ENCODE data around the gene C1QTNF1.

The C1QTNF1 gene

GRCh38 chr17:79079421-79080200 lies 55.6 kb downstream of the C1QTNF1 start:
- DNase-seq (ENCODE audit: low read depth) = no peak

DNA sequence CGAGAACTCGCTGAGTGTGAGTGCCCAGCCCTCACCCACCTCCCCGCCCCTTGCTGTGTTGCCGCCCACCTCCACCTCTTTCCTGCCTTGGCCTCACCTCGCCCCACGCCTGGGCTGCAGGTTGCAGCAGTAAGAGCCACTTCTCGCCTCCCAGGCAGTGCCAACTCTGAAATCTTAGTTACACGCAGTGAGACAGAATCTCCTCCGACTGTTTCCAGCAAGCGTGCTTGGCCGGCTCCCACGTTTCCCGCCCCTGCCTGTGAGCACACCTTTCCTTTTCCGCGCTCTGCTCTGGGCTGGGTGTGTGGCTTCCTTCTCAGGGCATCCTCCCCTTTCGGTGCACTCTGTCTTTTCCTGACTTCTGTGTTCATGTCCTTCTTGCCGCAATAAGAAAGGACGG lies 56.4 kb downstream of the C1QTNF1 start:
- DNase-seq (ENCODE audit: low read depth) = no peak

GRCh38 chr17:79080761-79081290 lies 56.9 kb downstream of the C1QTNF1 start:
- no peak for DNase-seq (ENCODE audit: low read depth)

DNA sequence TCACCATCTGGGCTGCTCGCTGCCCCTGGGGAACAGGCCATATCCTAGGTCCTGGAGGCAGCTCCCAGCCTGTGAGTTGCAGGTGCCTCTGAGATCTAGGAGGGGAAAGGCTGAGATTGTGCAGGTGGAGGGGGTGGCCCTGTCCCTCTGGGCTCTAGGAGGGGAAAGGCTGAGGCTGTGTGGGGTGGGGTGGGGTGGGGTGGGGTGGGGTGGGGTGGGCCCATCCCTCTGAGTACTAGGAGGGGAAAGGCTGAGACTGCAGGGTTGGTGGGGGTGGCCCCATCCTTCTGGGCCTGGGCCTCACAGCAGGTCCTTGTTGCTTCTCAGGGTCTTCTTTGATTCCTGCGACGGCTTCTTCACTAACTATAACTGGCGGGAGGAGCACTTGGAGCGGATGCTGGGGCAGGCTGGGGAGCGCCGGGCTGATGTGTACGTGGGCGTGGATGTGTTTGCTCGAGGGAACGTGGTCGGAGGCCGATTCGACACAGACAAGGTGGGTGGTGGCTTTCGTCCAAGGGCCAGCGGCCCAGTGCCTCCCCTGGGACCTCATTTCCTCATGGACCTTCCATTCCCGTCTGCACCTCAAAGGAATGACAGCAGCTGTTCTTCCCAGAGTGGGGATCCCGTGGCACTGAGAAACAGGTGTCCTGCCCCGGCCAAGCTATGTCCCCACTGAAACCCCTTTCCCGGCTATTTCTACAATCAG lies 57.8 kb downstream of the C1QTNF1 start:
- no peak for DNase-seq (ENCODE audit: low read depth)

DNA sequence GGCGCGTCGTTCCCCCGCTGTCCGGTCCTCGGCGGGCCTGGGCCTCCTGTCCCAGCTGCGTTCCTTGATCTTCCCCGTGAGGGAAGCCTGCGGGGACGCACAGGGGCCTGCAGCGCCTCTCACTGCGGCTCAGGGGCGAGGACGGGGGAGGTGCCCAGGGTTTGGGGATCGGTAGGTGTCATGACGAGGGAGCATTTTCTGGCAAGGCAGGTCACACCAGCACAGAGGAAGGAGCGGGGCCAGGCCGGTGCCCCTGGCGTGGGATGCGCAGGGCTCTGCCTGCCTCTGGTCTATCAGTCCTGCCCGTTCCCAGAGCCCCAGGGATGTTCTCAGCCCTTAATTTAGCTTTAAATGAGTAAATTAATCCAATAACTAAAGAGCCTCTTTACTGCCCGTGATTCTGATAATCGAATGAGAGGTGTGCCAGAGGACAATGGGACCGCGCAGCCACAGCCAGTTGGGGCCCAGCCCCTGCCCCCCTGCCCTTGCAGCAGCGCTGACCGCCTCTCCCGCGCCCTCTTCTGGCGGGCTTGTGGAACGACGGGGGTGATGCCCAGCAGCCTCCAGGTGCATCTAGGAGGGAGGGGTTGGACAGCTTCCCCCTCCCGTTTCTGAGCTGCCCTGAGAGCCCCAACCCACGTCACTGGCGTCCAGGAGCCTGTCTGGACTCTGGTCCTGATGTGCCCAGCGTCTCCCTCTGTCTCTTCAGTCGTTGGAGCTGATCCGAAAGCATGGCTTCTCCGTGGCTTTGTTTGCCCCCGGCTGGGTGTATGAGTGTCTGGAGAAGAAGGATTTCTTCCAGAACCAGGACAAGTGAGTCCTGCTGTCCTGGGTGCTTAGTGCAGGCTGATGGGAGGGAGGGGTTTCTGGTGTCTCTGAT lies 58.6 kb downstream of the C1QTNF1 start:
- DNase-seq (ENCODE audit: low read depth) = peak; percentile 41

DNA sequence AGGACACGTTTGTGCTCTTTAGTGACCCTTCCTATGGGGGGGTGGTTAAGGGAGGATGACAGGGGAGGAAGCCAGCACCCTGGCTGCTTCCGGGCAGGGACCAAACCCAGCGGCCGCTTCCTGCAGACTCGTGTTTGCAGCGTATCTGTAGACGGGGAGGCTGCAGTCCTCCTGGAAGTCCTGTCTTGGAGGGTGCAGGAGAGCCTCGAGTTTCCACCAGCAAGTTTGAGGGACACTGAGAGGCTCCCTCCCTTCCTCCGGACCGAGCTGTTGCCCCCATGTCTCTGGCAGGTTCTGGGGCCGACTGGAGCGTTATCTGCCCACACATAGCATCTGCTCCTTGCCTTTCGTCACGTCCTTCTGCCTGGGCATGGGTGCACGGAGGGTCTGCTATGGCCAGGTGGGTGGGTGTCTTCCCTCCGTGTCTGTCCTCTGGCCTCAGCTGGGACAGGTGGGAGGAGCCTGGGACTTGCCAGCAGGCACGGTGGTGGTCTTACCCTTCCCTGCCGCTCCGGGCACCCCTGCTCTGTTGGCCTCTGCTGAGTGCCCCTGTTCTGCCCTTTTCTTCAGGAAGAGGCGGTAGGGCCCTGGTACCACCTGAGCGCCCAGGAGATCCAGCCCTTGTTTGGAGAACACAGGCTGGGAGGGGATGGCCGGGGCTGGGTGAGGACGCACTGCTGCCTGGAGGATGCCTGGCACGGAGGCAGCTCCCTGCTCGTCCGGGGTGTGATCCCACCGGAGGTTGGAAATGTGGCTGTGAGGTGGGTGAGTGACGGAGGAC lies 59.4 kb downstream of the C1QTNF1 start:
- no peak for DNase-seq (ENCODE audit: low read depth)

- no peak for DNase-seq (ENCODE audit: low read depth)
Observed at GRCh38 chr17:79084291-79085153, 60.6 kb downstream of the C1QTNF1 start.

DNA sequence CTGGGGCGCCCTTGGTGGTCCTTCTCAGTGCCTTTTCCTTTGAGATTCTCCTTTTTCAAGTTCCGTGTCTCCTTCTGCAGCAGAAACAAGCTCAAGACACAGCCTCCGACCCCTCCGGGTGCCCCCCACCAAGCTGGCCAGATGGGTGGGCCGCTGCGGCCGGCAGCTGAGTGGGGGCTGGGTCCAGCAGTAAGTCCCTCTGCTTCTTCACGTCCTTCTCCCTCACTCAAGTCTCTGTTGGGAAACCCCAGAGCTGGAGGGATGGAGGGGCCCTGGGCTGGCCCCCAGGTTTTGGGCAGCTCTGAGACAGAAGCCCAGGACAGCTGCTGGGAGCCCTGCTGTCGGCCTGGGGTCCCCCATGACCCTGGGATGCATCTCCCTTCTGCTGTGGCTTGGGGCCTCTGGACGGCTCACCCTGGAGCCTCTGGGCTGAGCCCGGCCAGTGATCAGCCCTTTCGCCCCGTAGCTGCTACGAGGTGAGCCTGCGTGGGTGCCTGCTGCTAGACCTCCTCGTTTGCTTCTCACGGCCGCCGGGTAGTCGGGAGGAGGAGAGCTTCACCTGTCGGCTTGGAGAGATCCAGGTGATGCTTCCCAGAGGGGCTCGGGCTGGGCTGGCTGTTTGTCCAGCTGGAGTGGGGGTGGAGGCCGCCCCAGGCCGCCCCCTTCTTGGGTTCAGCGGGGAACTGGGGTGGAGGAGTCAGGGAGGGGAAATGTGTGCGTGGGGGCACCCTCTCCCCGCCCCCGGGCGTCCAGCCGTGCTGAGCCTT lies 61.4 kb downstream of the C1QTNF1 start:
- no peak for DNase-seq (ENCODE audit: low read depth)

- DNase-seq (ENCODE audit: low read depth) = no peak
Observed at GRCh38 chr17:79085921-79086551, 62.1 kb downstream of the C1QTNF1 start.

- DNase-seq (ENCODE audit: low read depth) = no peak
Observed at GRCh38 chr17:79086609-79087427, 62.8 kb downstream of the C1QTNF1 start.

GRCh38 chr17:79087428-79088143 lies 63.6 kb downstream of the C1QTNF1 start:
- peak; percentile 74 for DNase-seq (ENCODE audit: low read depth)

GRCh38 chr17:79088247-79088996 lies 64.5 kb downstream of the C1QTNF1 start:
- no peak for DNase-seq (ENCODE audit: low read depth)

GRCh38 chr17:79088997-79089328 lies 65.0 kb downstream of the C1QTNF1 start:
- no peak for DNase-seq (ENCODE audit: low read depth)

- no peak for DNase-seq (ENCODE audit: low read depth)
Observed at GRCh38 chr17:79089720-79090442, 65.9 kb downstream of the C1QTNF1 start.

- no peak for DNase-seq (ENCODE audit: low read depth)
Observed at GRCh38 chr17:79090443-79091225, 66.7 kb downstream of the C1QTNF1 start.
